SKM-1 treated with dmso at 0.1 percent for 144 hours (cell line): ENCODE results near the gene FLNB.

Experiments
- DNase-seq: peaks from one replicate; lab custom pipeline; 2025; ENCODE audit not compliant: unreplicated experiment; lab: John Stamatoyannopoulos, UW

The FLNB gene, protein sequence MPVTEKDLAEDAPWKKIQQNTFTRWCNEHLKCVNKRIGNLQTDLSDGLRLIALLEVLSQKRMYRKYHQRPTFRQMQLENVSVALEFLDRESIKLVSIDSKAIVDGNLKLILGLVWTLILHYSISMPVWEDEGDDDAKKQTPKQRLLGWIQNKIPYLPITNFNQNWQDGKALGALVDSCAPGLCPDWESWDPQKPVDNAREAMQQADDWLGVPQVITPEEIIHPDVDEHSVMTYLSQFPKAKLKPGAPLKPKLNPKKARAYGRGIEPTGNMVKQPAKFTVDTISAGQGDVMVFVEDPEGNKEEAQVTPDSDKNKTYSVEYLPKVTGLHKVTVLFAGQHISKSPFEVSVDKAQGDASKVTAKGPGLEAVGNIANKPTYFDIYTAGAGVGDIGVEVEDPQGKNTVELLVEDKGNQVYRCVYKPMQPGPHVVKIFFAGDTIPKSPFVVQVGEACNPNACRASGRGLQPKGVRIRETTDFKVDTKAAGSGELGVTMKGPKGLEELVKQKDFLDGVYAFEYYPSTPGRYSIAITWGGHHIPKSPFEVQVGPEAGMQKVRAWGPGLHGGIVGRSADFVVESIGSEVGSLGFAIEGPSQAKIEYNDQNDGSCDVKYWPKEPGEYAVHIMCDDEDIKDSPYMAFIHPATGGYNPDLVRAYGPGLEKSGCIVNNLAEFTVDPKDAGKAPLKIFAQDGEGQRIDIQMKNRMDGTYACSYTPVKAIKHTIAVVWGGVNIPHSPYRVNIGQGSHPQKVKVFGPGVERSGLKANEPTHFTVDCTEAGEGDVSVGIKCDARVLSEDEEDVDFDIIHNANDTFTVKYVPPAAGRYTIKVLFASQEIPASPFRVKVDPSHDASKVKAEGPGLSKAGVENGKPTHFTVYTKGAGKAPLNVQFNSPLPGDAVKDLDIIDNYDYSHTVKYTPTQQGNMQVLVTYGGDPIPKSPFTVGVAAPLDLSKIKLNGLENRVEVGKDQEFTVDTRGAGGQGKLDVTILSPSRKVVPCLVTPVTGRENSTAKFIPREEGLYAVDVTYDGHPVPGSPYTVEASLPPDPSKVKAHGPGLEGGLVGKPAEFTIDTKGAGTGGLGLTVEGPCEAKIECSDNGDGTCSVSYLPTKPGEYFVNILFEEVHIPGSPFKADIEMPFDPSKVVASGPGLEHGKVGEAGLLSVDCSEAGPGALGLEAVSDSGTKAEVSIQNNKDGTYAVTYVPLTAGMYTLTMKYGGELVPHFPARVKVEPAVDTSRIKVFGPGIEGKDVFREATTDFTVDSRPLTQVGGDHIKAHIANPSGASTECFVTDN (N-terminal part only)

GRCh38 chr3:58008141-58009025 is at the start of gene FLNB:
Gene FLNB (plus strand): TSS chr3:58008422. CDS start chr3:58008565, 143 bp downstream.
- DNase-seq = peak; percentile 82

DNA sequence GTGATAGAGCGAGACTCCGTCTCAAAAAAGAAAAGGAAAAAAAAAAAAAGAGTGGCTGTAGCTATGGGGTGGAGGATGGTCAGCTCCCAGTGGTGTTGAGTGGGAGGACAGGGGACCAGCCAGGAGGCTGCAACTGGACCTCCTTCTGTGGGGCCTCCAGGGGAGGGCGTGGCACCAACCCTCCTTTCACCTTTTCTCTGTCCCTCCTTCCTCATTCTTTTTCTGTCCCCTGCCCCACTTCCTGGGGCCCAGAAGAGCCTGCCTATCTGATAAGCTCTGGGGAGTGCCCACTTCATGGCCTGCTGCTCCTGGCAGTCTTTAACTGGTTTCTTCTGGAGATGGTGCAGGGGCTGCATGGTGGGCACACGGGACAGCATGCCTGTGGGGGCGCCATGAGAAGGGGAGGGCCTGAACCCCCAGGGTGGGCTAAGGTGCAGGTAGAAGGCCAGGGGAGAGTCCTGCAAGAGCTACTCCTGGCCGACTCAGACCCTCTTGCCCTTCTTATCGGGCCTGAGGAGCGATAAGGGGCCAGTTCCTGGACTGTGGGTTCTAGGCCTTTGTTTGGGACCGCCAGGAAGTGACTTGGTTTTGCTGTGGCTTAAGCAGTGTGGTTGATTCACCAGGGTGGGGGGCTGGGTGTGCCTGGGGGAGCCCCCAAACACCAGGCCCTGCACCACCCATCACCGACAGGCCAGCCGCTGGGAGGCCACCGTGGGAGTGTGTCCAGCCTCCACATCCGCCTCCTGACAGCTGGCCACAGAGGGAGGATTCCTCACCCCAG is 49.4 kb upstream of the FLNB start:
- DNase-seq = peak; percentile 55

DNA sequence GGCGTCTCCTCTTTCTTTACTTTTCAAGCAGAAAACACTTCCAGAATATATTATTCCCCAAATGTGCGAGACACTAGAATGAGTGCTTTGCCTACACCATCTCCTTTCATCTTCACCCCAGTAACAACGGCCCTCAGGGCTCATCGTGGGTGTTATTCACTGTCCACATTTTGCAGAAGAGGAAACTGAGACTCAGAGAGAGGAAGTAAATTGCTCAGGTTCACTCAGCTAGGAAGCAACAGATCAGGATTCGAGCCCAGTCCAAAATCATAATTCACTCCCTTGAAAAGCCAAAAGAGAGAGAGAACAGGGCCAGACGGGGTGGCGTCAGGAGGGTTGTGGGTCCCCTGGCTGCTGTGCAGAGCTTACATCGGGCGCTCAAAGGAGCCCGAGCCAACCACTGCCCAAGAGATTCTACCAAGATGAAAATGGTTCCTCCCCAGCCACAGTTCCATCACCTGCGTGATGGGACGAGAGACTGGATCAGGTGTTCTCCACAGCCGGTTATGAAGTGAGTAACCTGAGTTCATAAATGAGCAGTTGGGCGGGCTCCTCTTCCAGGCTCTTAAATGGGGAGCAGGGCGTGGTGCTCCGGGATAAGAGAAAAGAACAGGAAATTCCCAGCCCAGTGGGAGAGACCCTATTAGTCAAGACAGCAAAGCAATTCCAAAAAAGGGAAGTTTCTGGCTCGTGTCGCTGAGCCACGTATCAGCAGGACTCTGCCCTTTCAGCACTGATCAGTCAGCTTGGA is 48.6 kb upstream of the FLNB start:
- DNase-seq = peak; percentile 72

- DNase-seq = no peak
Measured at GRCh38 chr3:57960174-57960505, 48.1 kb upstream of the FLNB start.

GRCh38 chr3:57961177-57961827 is 46.9 kb upstream of the FLNB start:
- DNase-seq = no peak

- DNase-seq = peak; percentile 29
Measured at GRCh38 chr3:57961828-57962447, 46.3 kb upstream of the FLNB start.

GRCh38 chr3:57962448-57962834 is 45.8 kb upstream of the FLNB start:
- no peak for DNase-seq

GRCh38 chr3:57963811-57964346 is 44.3 kb upstream of the FLNB start:
- DNase-seq = no peak

DNA sequence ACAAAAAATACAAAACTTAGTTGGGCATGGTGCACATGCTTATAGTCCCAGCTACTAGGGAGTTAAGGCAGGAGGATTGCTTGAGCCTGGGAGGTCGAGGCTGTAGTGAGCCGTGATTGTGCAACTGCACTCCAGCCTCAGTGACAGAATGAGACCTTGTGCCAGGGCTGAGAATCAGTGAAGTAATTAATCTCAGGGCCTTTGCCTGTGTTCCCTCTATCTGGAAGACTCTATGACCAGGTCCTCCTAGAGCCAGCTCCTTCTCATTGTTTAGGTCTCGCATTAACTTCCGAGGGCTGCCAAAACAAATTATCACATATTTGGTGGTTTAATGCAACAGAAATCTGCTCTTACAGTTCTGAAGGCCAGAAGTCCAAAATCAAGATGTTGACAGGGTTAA is 41.4 kb upstream of the FLNB start:
- no peak for DNase-seq

GRCh38 chr3:57967590-57967989 is 40.6 kb upstream of the FLNB start:
- DNase-seq = no peak

DNA sequence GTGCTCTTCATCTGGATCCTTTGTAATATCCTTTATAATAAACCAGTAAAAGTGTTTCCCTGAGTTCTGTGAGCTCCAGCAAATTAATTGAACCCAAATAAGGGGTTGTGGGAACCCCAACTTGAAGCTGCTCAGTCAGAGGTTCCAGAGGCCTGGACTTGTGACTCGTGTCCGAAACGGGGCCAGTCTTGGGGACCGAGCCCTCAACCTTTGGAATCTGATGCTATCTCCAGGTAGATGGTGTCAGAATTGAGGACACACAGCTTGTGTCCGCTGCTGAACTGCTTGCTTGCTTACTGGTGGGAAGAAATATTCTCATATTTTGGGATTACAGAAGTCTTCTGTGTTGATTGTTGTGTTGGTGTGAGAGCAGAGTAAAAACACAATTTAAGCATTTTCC is 39.7 kb upstream of the FLNB start:
- DNase-seq = no peak

DNA sequence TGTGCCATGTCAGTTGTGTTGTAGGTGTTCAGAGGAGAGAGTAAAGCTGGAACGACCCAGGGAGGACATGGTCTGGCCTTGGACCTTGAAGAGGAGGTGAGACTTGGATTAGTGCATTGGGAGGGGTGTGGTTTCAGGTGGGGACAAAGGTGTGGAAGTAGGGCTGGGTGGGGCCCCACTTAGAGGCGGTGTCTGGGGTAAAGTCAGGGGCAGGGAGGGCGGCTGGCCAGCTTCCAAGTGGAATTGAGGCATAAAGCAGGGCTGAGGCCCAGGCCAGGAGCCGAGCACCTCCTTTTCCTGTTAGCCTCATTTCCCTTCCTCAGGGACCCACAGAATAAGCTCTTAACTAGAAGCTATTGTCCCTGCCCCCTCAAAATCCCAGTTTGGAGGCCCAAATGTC is 36.2 kb upstream of the FLNB start:
- DNase-seq = no peak

DNA sequence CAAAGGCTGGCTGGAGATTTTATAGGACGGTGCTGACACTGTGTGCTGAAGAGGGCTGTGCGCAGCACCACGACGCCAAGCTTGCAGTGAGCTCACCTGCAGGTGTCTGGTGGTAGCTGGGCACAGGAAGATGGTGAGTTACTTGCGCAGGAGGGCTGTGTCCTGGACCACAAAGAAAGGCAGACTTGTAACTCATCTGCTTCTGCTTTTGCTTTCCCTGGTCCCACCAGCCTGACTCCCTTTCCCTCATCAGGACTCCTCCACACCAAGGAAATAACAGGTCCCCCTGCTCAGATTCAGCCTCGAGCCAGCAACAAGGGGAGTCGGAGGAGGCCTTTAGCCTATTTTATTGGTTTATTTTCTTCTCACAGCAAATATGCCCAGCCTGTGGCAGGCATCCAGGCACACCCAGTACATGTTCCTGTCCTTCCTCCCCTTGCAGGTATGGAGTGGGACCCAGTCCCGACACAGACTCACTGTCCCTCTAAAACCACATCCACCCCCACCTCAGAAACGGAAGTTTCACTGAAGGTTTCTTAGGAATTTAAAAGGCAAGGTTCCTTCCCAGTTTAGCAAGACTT is 35.6 kb upstream of the FLNB start:
- DNase-seq = no peak

GRCh38 chr3:57973715-57974477 is 34.3 kb upstream of the FLNB start:
- DNase-seq = no peak

- DNase-seq = peak; percentile 23
Measured at GRCh38 chr3:57974796-57975388, 33.3 kb upstream of the FLNB start.

GRCh38 chr3:57977818-57978235 is 30.4 kb upstream of the FLNB start:
- DNase-seq = no peak
